ENCODE data around the gene BLTP2.

DNA sequence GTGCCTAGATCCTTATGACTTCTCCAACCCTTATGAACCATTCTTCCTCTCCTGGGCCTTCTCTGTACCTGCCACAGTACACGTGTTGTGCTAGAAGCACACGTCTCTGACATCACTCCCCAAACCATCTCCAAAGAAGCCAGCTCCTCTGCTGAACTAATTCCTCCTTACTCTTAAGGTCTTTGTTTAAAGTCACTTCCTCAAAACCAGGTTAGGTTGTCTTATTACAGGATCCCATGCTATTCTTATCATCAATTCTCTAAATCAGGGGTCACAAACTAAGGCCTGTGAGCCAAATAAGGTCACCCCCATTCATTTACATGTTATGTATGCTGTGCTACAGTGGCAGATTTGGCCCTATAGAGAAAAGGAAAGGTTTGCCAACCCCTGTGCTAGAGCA, 21.0 kb upstream of the BLTP2 start:
- TF ChIP-seq, protein P1, sequence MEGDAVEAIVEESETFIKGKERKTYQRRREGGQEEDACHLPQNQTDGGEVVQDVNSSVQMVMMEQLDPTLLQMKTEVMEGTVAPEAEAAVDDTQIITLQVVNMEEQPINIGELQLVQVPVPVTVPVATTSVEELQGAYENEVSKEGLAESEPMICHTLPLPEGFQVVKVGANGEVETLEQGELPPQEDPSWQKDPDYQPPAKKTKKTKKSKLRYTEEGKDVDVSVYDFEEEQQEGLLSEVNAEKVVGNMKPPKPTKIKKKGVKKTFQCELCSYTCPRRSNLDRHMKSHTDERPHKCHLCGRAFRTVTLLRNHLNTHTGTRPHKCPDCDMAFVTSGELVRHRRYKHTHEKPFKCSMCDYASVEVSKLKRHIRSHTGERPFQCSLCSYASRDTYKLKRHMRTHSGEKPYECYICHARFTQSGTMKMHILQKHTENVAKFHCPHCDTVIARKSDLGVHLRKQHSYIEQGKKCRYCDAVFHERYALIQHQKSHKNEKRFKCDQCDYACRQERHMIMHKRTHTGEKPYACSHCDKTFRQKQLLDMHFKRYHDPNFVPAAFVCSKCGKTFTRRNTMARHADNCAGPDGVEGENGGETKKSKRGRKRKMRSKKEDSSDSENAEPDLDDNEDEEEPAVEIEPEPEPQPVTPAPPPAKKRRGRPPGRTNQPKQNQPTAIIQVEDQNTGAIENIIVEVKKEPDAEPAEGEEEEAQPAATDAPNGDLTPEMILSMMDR (IDR thresholded peaks at IDR 0.05 in 2 of 3, conservative IDR thresholded peaks at IDR 0.05 in 1 of 3; ENCODE audit: borderline replicate concordance in 1 of 3, insufficient read depth in 1 of 3, low read depth in 2 of 3, low read length in 2 of 3), result no peak
- TF ChIP-seq POLR2A (IDR thresholded peaks at IDR 0.05; ENCODE audit: borderline replicate concordance, extremely low read depth, insufficient read depth, insufficient read length), result no peak
- no peak for TF ChIP-seq POLR2AphosphoS5 (IDR thresholded peaks at IDR 0.05; ENCODE audit: low read depth, low read length)
- no peak for TF ChIP-seq JUND (IDR thresholded peaks at IDR 0.05)

Data from HCT116 (cell line).